ENCODE data around the gene EEF2KMT. TPM values are rescaled to one million over a fixed set of nuclear protein-coding genes. Genes with fewer than 3 reads are reported as not detected.

The EEF2KMT gene
- total and polyA plus RNA-seq, 7 donors: 8.2 to 22.2 (median 11.1) TPM

DNA sequence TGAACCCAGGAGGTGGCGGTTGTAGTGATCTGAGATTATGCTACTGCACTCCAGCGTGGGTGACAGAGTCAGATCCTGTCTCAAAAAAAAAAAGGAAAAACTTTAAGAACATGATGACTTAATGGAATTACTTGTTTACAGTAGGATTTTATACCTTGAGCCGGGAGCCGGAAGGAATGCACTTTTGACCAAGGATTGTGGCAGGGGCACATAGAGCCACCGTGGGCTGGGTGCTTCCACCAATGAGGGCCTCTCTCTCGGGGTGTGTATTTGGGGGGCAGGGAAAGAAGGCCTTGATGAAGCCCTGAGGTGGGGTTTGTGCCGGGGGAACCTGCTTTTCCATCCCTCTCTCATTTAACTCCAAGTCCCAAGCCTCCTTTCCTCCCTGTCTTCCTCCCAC, 57.1 kb downstream of the EEF2KMT start:
- H3K27me3 ChIP-seq (ENCODE audit: insufficient read depth in 3 of 3, low read length in 2 of 3): no peaks in the 10 kb centered on the region
- H3K9me3 ChIP-seq: no peaks in the 10 kb centered on the region
- intact Hi-C loops (cut with DNase I): no loop called here
- no peaks in the 10 kb centered on the region for H3K4me1 ChIP-seq
- no peak overlapping the region for H3K4me3 ChIP-seq
- TF ChIP-seq, protein P1, sequence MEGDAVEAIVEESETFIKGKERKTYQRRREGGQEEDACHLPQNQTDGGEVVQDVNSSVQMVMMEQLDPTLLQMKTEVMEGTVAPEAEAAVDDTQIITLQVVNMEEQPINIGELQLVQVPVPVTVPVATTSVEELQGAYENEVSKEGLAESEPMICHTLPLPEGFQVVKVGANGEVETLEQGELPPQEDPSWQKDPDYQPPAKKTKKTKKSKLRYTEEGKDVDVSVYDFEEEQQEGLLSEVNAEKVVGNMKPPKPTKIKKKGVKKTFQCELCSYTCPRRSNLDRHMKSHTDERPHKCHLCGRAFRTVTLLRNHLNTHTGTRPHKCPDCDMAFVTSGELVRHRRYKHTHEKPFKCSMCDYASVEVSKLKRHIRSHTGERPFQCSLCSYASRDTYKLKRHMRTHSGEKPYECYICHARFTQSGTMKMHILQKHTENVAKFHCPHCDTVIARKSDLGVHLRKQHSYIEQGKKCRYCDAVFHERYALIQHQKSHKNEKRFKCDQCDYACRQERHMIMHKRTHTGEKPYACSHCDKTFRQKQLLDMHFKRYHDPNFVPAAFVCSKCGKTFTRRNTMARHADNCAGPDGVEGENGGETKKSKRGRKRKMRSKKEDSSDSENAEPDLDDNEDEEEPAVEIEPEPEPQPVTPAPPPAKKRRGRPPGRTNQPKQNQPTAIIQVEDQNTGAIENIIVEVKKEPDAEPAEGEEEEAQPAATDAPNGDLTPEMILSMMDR (IDR thresholded peaks at IDR 0.05): no peak
- H3K36me3 ChIP-seq (ENCODE audit: insufficient read depth in 1 of 2, low read depth in 1 of 2): no peaks in the 10 kb centered on the region
- no peak overlapping the region for H3K27ac ChIP-seq
- no peak for ATAC-seq
- DNase-seq: peak in 1 of 2 donors; percentile 7
- WGBS, 3 donors: 69 to 82% (median 69%) methylated on average over 7 of the region's 7 CpGs

- Histone ChIP-seq H3K4me1 (peaks cover 13% of the 10 kb centered on the region), H3K27ac (no peak overlapping the region), H3K27me3 (ENCODE audit: insufficient read depth in 3 of 3, low read length in 2 of 3) (no peaks in the 10 kb centered on the region), H3K4me3 (no peak overlapping the region), H3K36me3 (ENCODE audit: insufficient read depth in 1 of 2, low read depth in 1 of 2) (peaks cover 0 to 4% of the 10 kb centered on the region in 2 donors), H3K9me3 (no peaks in the 10 kb centered on the region)
- ATAC-seq: no peak
- TF ChIP-seq, protein P1 (IDR thresholded peaks at IDR 0.05): no peak
- DNase-seq: peak in 1 of 2 donors; percentile 30
- intact Hi-C loops (cut with DNase I): loop anchor here in 1 of 2 donors (10.0 kb wide), 1 partner anchor 58 kb away; the partner anchor contains the start of gene EEF2KMT
- WGBS, 3 donors: 56 to 60% (median 59%) methylated on average over 12 of the region's 12 CpGs
Observed at GRCh38 chr16:5036228-5037156, 61.1 kb downstream of the EEF2KMT start.

- DNase-seq (no peak), ATAC-seq (no peak)
- Histone ChIP-seq H3K9me3 (no peaks in the 10 kb centered on the region), H3K27me3 (ENCODE audit: insufficient read depth in 3 of 3, low read length in 2 of 3) (no peaks in the 10 kb centered on the region), H3K4me1 (peaks cover 13% of the 10 kb centered on the region), H3K4me3 (no peak overlapping the region), H3K36me3 (ENCODE audit: insufficient read depth in 1 of 2, low read depth in 1 of 2) (peaks cover 0 to 10% of the 10 kb centered on the region in 2 donors), H3K27ac (no peak overlapping the region)
- TF ChIP-seq, protein P1 (IDR thresholded peaks at IDR 0.05): no peak
- WGBS, 3 donors: 78 to 94% (median 93%) methylated on average over 1 of the region's 1 CpG
- intact Hi-C loops (cut with DNase I): loop anchor here in 1 of 2 donors (10.0 kb wide), 1 partner anchor 59 kb away; the partner anchor contains the start of gene EEF2KMT
Observed at GRCh38 chr16:5035909-5036227, 61.7 kb downstream of the EEF2KMT start.

Other genes starting within 250 kb of the EEF2KMT start
- gene PPL, start 160.6 kb downstream of the EEF2KMT start, total RNA-seq: 1 to 10 TPM; 3.2 to 7.2 (median 5.1) TPM
- gene PPL, start 160.6 kb downstream of the EEF2KMT start, polyA plus RNA-seq: 1 to 10 TPM; 2.4 to 5.6 (median 3.8) TPM
- under 1 TPM; 0.42 to 0.88 (median 0.65) TPM for gene SEC14L5, start 139.5 kb downstream of the EEF2KMT start, total RNA-seq
- gene SEC14L5, start 139.5 kb downstream of the EEF2KMT start, polyA plus RNA-seq: under 1 TPM; 0.23 to 0.30 (median 0.27) TPM
- gene NAGPA, start 63.9 kb downstream of the EEF2KMT start, total RNA-seq: 1 to 10 TPM; 4.4 to 8.1 (median 6.4) TPM
- gene NAGPA, start 63.9 kb downstream of the EEF2KMT start, polyA plus RNA-seq: 10 to 100 TPM in 1 of 3 donors, 1 to 10 TPM in 2; 5.3 to 12.3 (median 9.8) TPM
- gene C16orf89, start 31.8 kb downstream of the EEF2KMT start, total RNA-seq: 1 to 10 TPM in 3 of 4 donors, not detected in 1; 1.2 to 9.3 (median 1.3) TPM
- under 1 TPM; 0.29 to 0.62 (median 0.57) TPM for gene C16orf89, start 31.8 kb downstream of the EEF2KMT start, polyA plus RNA-seq
- gene ALG1, start 26.0 kb downstream of the EEF2KMT start, total RNA-seq: 1 to 10 TPM; 4.9 to 9.3 (median 6.4) TPM
- 10 to 100 TPM in 2 of 3 donors, 1 to 10 TPM in 1; 7.3 to 13.1 (median 11.2) TPM for gene ALG1, start 26.0 kb downstream of the EEF2KMT start, polyA plus RNA-seq